Trophoblast cell (in vitro differentiated cells and primary cell): ENCODE results near the gene GPRIN2.

Experiments used
- DNase-seq, 2 donors: peaks; one replicate each; pipeline ENCODE4 v3.0.0-alpha.2; 2016
- H2AFZ ChIP-seq: 2 replicates; pipeline ENCODE4 v1.6.1; 2013; ENCODE audit warnings: low read length, moderate library complexity, mild to moderate bottlenecking; ENCODE audit not compliant: insufficient read depth, poor library complexity
- H2AK5ac ChIP-seq: 2 replicates; pipeline ENCODE4 v1.6.1; 2013; ENCODE audit warnings: mild to moderate bottlenecking, low read length
- H2BK120ac ChIP-seq: 2 replicates; pipeline ENCODE4 v1.6.1; 2013; ENCODE audit warnings: low read length, mild to moderate bottlenecking, moderate library complexity; ENCODE audit not compliant: insufficient read depth, poor library complexity
- H2BK12ac ChIP-seq: 2 replicates; pipeline ENCODE4 v1.6.1; 2013; ENCODE audit warnings: mild to moderate bottlenecking, low read length, moderate library complexity
- H2BK5ac ChIP-seq: 2 replicates; pipeline ENCODE4 v1.6.1; 2013; ENCODE audit warnings: low read length, low read depth, moderate library complexity, mild to moderate bottlenecking; ENCODE audit not compliant: poor library complexity
- H3K14ac ChIP-seq: 2 replicates; pipeline ENCODE4 v1.6.1; 2013; ENCODE audit warnings: mild to moderate bottlenecking, low read length
- H3K18ac ChIP-seq: 2 replicates; pipeline ENCODE4 v1.6.1; 2013; ENCODE audit warnings: mild to moderate bottlenecking, low read length
- H3K23ac ChIP-seq: 2 replicates; pipeline ENCODE4 v1.6.1; 2013; ENCODE audit warnings: low read length
- H3K27ac ChIP-seq: 2 replicates; pipeline ENCODE4 v1.5.1; 2013; ENCODE audit warnings: low read depth, mild to moderate bottlenecking, inconsistent platforms, low read length, moderate library complexity
- H3K27me3 ChIP-seq: 2 replicates; pipeline ENCODE4 v1.6.1; 2013; ENCODE audit warnings: inconsistent platforms, mild to moderate bottlenecking, low read length, moderate library complexity; ENCODE audit not compliant: insufficient read depth
- H3K36me3 ChIP-seq, 2 experiments: 1 replicate in 1 of 2; 2 replicates in 1 of 2; pipeline ENCODE4 v1.6.1; 2013; ENCODE audit warnings: low read length in 2 of 2, mild to moderate bottlenecking in 2 of 2, moderate library complexity in 1 of 2; ENCODE audit not compliant: insufficient read depth in 2 of 2, control insufficient read depth in 1 of 2
- H3K4ac ChIP-seq: 2 replicates; pipeline ENCODE4 v1.6.1; 2013; ENCODE audit warnings: low read depth, mild to moderate bottlenecking, low read length, moderate library complexity
- H3K4me1 ChIP-seq, 2 experiments: 1 replicate in 1 of 2; 2 replicates in 1 of 2; pipeline ENCODE4 v1.6.1; 2013; ENCODE audit warnings: low read length in 2 of 2, mild to moderate bottlenecking in 2 of 2, moderate library complexity in 1 of 2; ENCODE audit not compliant: insufficient read depth in 2 of 2, control insufficient read depth in 1 of 2
- H3K4me2 ChIP-seq: 2 replicates; pipeline ENCODE4 v1.6.1; 2013; ENCODE audit warnings: inconsistent platforms, mild to moderate bottlenecking, low read length, moderate library complexity
- H3K4me3 ChIP-seq: 2 replicates; pipeline ENCODE4 v1.5.1; 2013; ENCODE audit warnings: mild to moderate bottlenecking, low read depth, low read length, inconsistent platforms
- H3K79me1 ChIP-seq: one replicate; pipeline ENCODE4 v1.6.1; 2013; ENCODE audit warnings: low read length
- H3K79me2 ChIP-seq: 2 replicates; pipeline ENCODE4 v1.6.1; 2013; ENCODE audit warnings: low read length, mild to moderate bottlenecking; ENCODE audit not compliant: control insufficient read depth, insufficient read depth, poor library complexity
- H3K9ac ChIP-seq: 2 replicates; pipeline ENCODE4 v1.6.1; 2013; ENCODE audit warnings: mild to moderate bottlenecking, low read length
- H3K9me3 ChIP-seq: 2 replicates; pipeline ENCODE4 v1.6.1; 2013; ENCODE audit warnings: low read depth, mild to moderate bottlenecking, control low read depth, inconsistent platforms, low read length; ENCODE audit not compliant: insufficient read depth
- H4K12ac ChIP-seq: 2 replicates; pipeline ENCODE4 v1.6.1; 2013; ENCODE audit warnings: low read depth, mild to moderate bottlenecking, low read length, moderate library complexity
- H4K8ac ChIP-seq: 2 replicates; pipeline ENCODE4 v1.6.1; 2013; ENCODE audit warnings: low read depth, mild to moderate bottlenecking, low read length, moderate library complexity
- H4K91ac ChIP-seq: one replicate; pipeline ENCODE4 v1.6.1; 2013; ENCODE audit warnings: low read depth, mild to moderate bottlenecking, low read length, moderate library complexity
- WGBS: extraction: QIAGEN DNeasy Blood & Tissue Kit; methylation state at CpG from one replicate; pipeline ENCODE4 v1.1.7; 2013; ENCODE audit warnings: missing lambda C conversion rate; ENCODE audit not compliant: insufficient read length, insufficient coverage; ENCODE audit errors: extremely low coverage; 5-methylcytosine and 5-hydroxymethylcytosine counted together

GPRIN2 gene

GRCh38 chr10:46520381-46520780, 36.1 kb downstream of the GPRIN2 start:
- no peak overlapping the region for H3K14ac ChIP-seq
- no CpG with 5 or more reads among the region's 5 CpGs for WGBS
- no peak overlapping the region for H3K4me3 ChIP-seq
- no peak overlapping the region for H3K23ac ChIP-seq
- no peak for DNase-seq
- H4K12ac ChIP-seq = no peak overlapping the region
- no peak overlapping the region for H2AK5ac ChIP-seq
- no peak overlapping the region for H2BK5ac ChIP-seq
- H3K18ac ChIP-seq = no peak overlapping the region
- no peaks in the 10 kb centered on the region for H3K79me1 ChIP-seq
- H3K9me3 ChIP-seq = peaks cover 10% of the 10 kb centered on the region
- no peak overlapping the region for H2AFZ ChIP-seq
- H3K27me3 ChIP-seq = no peaks in the 10 kb centered on the region
- no peak overlapping the region for H2BK120ac ChIP-seq
- H4K8ac ChIP-seq = no peak overlapping the region
- H3K36me3 ChIP-seq = no peaks in the 10 kb centered on the region
- H3K4ac ChIP-seq = no peak overlapping the region
- peaks cover 16 to 22% of the 10 kb centered on the region in 2 experiments for H3K4me1 ChIP-seq
- no peak overlapping the region for H2BK12ac ChIP-seq
- no peaks in the 10 kb centered on the region for H3K79me2 ChIP-seq
- H3K27ac ChIP-seq = no peak overlapping the region
- no peak overlapping the region for H4K91ac ChIP-seq
- H3K9ac ChIP-seq = no peak overlapping the region
- no peak overlapping the region for H3K4me2 ChIP-seq

DNA sequence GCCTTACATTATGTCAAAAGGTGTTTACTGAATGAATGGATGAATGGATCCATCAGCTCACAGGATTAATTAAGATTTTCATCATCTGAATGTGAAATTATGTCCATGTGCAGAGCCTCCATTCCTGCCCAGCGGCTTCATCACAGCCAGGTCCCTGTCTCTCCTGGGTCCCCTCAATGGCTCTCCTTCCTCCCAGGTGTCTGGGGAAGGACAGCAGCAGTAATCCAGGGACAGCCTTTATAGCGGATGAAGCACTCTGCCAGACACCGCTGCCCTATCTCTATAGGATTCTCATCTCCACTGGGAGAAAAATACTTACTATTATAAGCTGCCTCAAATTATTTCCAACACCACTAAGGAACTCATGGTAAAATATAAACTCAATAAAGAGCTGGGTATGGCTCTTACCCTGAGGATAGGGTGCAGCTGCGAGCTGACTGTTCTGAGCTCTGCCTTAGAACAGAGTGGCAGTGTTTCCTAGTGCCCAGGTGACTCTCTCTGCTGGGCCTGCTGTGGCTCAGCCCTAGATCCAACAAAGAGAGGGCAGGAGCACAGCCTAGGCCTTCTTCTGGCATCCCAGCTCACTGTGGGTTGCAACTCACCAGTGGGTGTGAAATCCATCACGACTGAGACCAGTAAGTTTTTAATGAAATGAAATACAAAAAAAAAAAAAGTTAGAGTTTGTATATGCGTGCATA, 38.3 kb downstream of the GPRIN2 start:
- H2BK120ac ChIP-seq = no peak overlapping the region
- no peak overlapping the region for H2AK5ac ChIP-seq
- DNase-seq = no peak
- no peak overlapping the region for H3K4me2 ChIP-seq
- H3K9ac ChIP-seq = no peak overlapping the region
- no peak overlapping the region for H2BK12ac ChIP-seq
- H3K4ac ChIP-seq = no peak overlapping the region
- H3K27me3 ChIP-seq = no peaks in the 10 kb centered on the region
- H3K36me3 ChIP-seq = no peaks in the 10 kb centered on the region
- no peak overlapping the region for H4K91ac ChIP-seq
- H3K4me3 ChIP-seq = no peak overlapping the region
- no peaks in the 10 kb centered on the region for H3K79me1 ChIP-seq
- H4K8ac ChIP-seq = no peak overlapping the region
- H3K27ac ChIP-seq = no peak overlapping the region
- peaks cover 4 to 6% of the 10 kb centered on the region in 2 experiments for H3K4me1 ChIP-seq
- no peak overlapping the region for H3K23ac ChIP-seq
- H2AFZ ChIP-seq = no peak overlapping the region
- no peaks in the 10 kb centered on the region for H3K79me2 ChIP-seq
- no peak overlapping the region for H3K18ac ChIP-seq
- peaks cover 10% of the 10 kb centered on the region for H3K9me3 ChIP-seq
- H3K14ac ChIP-seq = no peak overlapping the region
- no peak overlapping the region for H2BK5ac ChIP-seq
- no CpG with 5 or more reads among the region's 6 CpGs for WGBS
- H4K12ac ChIP-seq = no peak overlapping the region

DNA sequence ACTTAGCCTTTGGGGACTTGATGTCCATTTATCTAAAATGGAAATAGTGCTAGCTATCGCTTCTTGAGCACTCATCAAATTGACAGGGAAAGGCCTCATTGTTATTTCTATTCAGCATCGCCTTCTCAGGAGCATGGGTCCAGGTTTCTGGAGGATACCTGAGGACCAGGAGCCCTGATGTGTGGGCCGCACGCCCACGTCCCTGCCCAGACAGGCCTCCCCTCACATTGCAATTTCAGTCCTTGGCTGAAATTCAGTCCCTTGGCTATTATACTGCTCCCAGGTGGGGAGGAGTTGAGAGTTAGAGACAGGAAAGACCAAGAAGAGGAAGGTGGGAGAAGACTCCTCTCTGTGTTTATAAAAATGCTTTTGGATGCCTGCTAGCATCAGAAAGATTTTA, 38.9 kb downstream of the GPRIN2 start:
- no peaks in the 10 kb centered on the region for H3K27me3 ChIP-seq
- H3K23ac ChIP-seq = no peak overlapping the region
- H3K79me1 ChIP-seq = no peaks in the 10 kb centered on the region
- peaks cover 10% of the 10 kb centered on the region for H3K9me3 ChIP-seq
- no peak overlapping the region for H4K91ac ChIP-seq
- no peak overlapping the region for H3K27ac ChIP-seq
- no peak overlapping the region for H3K4me3 ChIP-seq
- H3K4ac ChIP-seq = no peak overlapping the region
- WGBS = no CpG with 5 or more reads among the region's 5 CpGs
- H4K12ac ChIP-seq = no peak overlapping the region
- no peak overlapping the region for H2AK5ac ChIP-seq
- H3K9ac ChIP-seq = no peak overlapping the region
- H3K18ac ChIP-seq = no peak overlapping the region
- peaks cover 0 to 2% of the 10 kb centered on the region in 2 experiments for H3K4me1 ChIP-seq
- no peaks in the 10 kb centered on the region for H3K79me2 ChIP-seq
- H3K4me2 ChIP-seq = no peak overlapping the region
- H3K14ac ChIP-seq = no peak overlapping the region
- no peak for DNase-seq
- no peak overlapping the region for H2BK5ac ChIP-seq
- H2AFZ ChIP-seq = no peak overlapping the region
- H2BK12ac ChIP-seq = no peak overlapping the region
- no peaks in the 10 kb centered on the region for H3K36me3 ChIP-seq
- no peak overlapping the region for H2BK120ac ChIP-seq
- no peak overlapping the region for H4K8ac ChIP-seq

DNA sequence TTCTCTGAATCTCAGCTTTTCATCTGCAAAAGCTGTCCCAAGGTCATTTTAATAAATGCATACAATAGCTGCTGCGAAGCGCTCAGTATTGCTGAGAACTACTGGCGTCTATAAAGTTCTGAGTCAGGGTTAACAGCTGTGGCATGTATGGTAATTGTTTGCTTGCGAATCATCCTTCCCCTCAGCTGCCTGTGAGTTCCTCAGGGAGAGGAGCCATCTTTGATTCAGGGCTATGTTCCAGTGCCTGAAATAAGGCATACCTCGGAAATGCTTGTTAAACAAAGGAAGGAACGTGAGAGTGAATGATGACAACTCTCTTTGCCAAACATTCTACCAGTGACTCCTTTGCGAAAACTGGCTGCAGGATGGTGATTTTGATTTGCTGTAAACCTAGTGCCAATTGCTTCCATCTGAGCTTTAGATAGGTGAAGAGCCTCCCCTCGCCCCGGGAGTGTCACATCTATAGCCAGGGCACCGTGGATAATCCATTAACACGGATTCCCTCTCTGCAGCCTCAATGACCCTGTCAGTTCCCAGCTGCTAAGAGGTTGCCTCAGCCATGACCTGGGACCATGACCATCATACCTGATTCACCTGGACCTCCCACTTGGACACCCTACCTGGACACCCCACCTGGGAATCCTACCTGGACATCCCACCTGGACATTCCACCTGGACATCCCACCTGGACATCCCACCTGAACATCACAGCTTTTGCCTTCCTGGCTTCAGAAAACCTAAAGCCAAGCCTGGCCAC, 39.6 kb downstream of the GPRIN2 start:
- Histone ChIP-seq H2BK120ac (no peak overlapping the region), H4K91ac (peak overlapping the region; percentile 1), H3K4me2 (no peak overlapping the region), H4K8ac (no peak overlapping the region), H4K12ac (no peak overlapping the region), H3K4ac (no peak overlapping the region), H2BK12ac (no peak overlapping the region), H3K23ac (no peak overlapping the region), H3K18ac (no peak overlapping the region), H3K36me3 (no peaks in the 10 kb centered on the region), H3K79me2 (no peaks in the 10 kb centered on the region), H3K9me3 (peaks cover 10% of the 10 kb centered on the region), H3K4me1 (peaks cover 0 to 2% of the 10 kb centered on the region in 2 experiments), H3K27me3 (no peaks in the 10 kb centered on the region), H3K14ac (no peak overlapping the region), H2BK5ac (no peak overlapping the region), H3K4me3 (no peak overlapping the region), H3K79me1 (no peaks in the 10 kb centered on the region), H2AFZ (no peak overlapping the region), H3K27ac (no peak overlapping the region), H3K9ac (no peak overlapping the region), H2AK5ac (peak overlapping the region; percentile 9)
- WGBS = no CpG with 5 or more reads among the region's 11 CpGs
- peak in 1 of 2 donors; percentile 53 for DNase-seq
